ENCODE measurements around the gene DNAJC9. TPM values are rescaled to one million over a fixed set of nuclear protein-coding genes. Genes with fewer than 3 reads are reported as not detected.

The DNAJC9 gene
- polyA plus RNA-seq, 2 of the 4 experiments (the other 2 are of a cell fraction): 45.6 to 56.3 TPM

DNA sequence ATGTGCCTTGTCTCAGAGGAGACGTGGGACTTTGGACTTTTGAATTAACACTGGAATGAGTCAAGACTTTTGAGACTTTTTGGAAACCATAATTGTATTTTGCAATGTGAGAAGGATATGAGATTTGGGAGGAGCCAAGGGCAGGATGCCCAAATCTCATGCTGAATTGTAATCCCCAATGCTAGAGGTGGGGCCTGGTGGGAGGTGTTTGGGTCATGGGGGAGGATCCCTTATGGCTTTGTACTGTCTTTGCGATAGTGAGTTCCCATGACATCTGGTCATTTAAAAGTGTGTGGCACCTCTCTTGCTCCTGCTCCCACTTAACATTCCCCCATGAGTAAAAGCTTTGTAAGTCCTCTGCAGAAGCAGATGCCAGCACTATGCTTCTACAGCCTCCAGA is 39.2 kb downstream of the DNAJC9 start (continued):
- no peak for TF ChIP-seq PHF8 (IDR thresholded peaks at IDR 0.05; ENCODE audit: borderline replicate concordance, low read depth)

DNA sequence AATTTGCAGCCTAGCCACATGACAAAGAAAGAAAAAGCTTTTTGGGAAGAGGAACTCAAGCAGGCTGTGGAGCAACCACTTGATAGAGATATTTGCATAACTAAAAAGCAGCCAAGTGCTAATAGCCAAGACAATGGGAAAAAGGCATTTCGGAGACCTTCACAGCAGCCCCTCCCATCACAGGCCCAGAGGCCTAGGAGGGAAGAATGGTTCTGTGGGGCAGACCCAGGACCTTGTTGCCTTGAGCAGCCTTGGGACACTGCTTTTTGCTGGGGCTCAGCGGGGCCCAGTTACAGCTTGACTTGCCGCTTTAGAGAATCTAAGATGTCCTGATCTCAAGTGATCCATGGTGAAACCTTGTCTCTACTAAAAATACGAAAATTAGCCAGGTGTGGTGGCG is 40.7 kb downstream of the DNAJC9 start:
- Histone ChIP-seq H3K4me2 (no peak overlapping the region), H3K4me3 (no peak overlapping the region), H3K27ac (no peak overlapping the region), H3K4me1 (peaks cover 7% of the 10 kb centered on the region; the same call in 2 of the 3 replicates), H3K9me3 (peaks cover 8% of the 10 kb centered on the region; the same call in 1 of the 3 replicates)
- ChIA-PET POLR2A (no interaction called here), CTCF (interaction anchor here (1.4 to 1.8 kb wide), 3 partner anchors 11 to 38 kb away, joined by 3 to 7 read pairs (median 6); partner anchors contain the start of gene FAM149B1)
- TF ChIP-seq, protein P1, sequence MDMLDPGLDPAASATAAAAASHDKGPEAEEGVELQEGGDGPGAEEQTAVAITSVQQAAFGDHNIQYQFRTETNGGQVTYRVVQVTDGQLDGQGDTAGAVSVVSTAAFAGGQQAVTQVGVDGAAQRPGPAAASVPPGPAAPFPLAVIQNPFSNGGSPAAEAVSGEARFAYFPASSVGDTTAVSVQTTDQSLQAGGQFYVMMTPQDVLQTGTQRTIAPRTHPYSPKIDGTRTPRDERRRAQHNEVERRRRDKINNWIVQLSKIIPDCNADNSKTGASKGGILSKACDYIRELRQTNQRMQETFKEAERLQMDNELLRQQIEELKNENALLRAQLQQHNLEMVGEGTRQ (IDR thresholded peaks at IDR 0.05): no peak
- no peak for TF ChIP-seq HOXB5 (CRISPR knock-in tag; IDR thresholded peaks at IDR 0.05)
- no peak for TF ChIP-seq MAFK (IDR thresholded peaks at IDR 0.05; ENCODE audit: partially characterized antibody)
- TF ChIP-seq JUN (IDR thresholded peaks at IDR 0.05): no peak
- TF ChIP-seq ZFP36 (IDR thresholded peaks at IDR 0.05; ENCODE audit: borderline replicate concordance, partially characterized antibody): peak; percentile 42
- TF ChIP-seq, protein P2, sequence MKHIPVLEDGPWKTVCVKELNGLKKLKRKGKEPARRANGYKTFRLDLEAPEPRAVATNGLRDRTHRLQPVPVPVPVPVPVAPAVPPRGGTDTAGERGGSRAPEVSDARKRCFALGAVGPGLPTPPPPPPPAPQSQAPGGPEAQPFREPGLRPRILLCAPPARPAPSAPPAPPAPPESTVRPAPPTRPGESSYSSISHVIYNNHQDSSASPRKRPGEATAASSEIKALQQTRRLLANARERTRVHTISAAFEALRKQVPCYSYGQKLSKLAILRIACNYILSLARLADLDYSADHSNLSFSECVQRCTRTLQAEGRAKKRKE (CRISPR knock-in tag; IDR thresholded peaks at IDR 0.05; ENCODE audit: low read depth): no peak
- DNase-seq (ENCODE audit: low read depth in 1 of 2, low spot score in 1 of 2): no peak
- FAIRE-seq: no peak
- ATAC-seq: no peak
- WGBS (ENCODE audit: missing lambda C conversion rate): 93% methylated on average over 5 of the region's 5 CpGs

DNA sequence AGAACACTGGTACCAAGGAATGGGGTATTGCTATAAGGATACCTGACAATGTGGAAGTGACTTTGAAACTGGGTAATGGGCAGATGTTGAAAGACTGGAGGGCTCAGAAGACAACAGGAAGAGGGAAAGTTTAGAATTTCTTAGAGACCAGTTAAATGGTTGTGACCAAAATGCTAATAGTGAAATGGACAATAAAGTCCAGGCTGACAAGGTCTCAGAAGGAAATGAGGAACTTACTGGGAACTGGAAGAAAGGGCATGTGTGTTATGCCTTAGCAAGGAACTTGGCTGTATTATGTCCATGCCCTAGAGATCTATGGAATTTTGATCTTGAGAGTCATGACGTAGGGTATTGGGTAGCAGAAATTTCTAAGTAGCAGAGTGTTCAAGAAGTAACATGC is 41.2 kb downstream of the DNAJC9 start:
- H3K9me3 ChIP-seq: peaks cover 8% of the 10 kb centered on the region; the same call in 1 of the 3 replicates
- TF ChIP-seq RARB (CRISPR knock-in tag; IDR thresholded peaks at IDR 0.05) (no peak), RFX5 (IDR thresholded peaks at IDR 0.05) (no peak)
- WGBS (ENCODE audit: missing lambda C conversion rate): 98% methylated on average over 1 of the region's 1 CpG
- H3K27ac ChIP-seq: no peak overlapping the region
- no peak overlapping the region for H3K4me3 ChIP-seq
- peaks cover 7% of the 10 kb centered on the region; the same call in 2 of the 3 replicates for H3K4me1 ChIP-seq
- no peak for ATAC-seq
- no peak for DNase-seq (ENCODE audit: low read depth in 1 of 2, low spot score in 1 of 2)
- CTCF ChIA-PET: interaction anchor here (1.4 to 1.8 kb wide), 2 partner anchors 11 to 13 kb away, joined by 3 to 7 read pairs; no protein-coding TSS in a partner anchor
- FAIRE-seq: no peak
- no peak overlapping the region for H3K4me2 ChIP-seq
- POLR2A ChIA-PET: no interaction called here

DNA sequence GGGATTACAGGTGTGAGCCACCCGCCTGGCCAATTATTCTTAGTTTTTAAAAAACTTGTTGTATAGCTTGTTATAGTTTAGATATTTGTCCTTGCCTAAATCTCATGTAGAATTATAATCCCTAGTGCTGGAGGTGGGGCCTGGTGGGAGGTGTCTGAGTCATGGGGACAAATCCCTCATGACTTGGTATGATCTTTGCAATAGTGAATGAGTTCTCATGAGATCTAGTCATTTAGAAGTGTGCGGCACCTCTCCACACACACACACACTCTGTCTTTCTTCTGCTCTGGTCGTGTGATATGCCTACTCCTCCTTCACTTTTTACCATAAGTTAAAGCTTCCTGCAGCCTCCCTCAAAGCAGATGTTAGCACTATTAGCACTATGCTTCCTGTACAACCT is 42.0 kb downstream of the DNAJC9 start:
- DNase-seq (ENCODE audit: low read depth in 1 of 2, low spot score in 1 of 2) (no peak), ATAC-seq (no peak), FAIRE-seq (no peak)
- H3K4me3 ChIP-seq: no peak overlapping the region
- POLR2A ChIA-PET: no interaction called here
- 83% methylated on average over 3 of the region's 3 CpGs for WGBS (ENCODE audit: missing lambda C conversion rate)
- peaks cover 7% of the 10 kb centered on the region; the same call in 2 of the 3 replicates for H3K4me1 ChIP-seq
- CTCF ChIA-PET: interaction anchor here (0.5 to 0.6 kb wide), 2 partner anchors 12 to 951 kb away, joined by 3 read pairs; no protein-coding TSS in a partner anchor
- H3K4me2 ChIP-seq: no peak overlapping the region
- H3K27ac ChIP-seq: no peak overlapping the region
- H3K9me3 ChIP-seq: peaks cover 8% of the 10 kb centered on the region; the same call in 1 of the 3 replicates
- TF ChIP-seq, protein P3, sequence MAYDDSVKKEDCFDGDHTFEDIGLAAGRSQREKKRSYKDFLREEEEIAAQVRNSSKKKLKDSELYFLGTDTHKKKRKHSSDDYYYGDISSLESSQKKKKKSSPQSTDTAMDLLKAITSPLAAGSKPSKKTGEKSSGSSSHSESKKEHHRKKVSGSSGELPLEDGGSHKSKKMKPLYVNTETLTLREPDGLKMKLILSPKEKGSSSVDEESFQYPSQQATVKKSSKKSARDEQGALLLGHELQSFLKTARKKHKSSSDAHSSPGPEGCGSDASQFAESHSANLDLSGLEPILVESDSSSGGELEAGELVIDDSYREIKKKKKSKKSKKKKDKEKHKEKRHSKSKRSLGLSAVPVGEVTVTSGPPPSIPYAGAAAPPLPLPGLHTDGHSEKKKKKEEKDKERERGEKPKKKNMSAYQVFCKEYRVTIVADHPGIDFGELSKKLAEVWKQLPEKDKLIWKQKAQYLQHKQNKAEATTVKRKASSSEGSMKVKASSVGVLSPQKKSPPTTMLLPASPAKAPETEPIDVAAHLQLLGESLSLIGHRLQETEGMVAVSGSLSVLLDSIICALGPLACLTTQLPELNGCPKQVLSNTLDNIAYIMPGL (CRISPR knock-in tag; IDR thresholded peaks at IDR 0.05; ENCODE audit: borderline replicate concordance): no peak
- TF ChIP-seq MAZ (IDR thresholded peaks at IDR 0.05; ENCODE audit: borderline replicate concordance, low read depth, low read length): no peak
- TF ChIP-seq KDM5A (IDR thresholded peaks at IDR 0.05): no peak
- TF ChIP-seq NR3C1 (IDR thresholded peaks at IDR 0.05): no peak
- TF ChIP-seq SREBF2 (IDR thresholded peaks at IDR 0.05): no peak
- no peak for TF ChIP-seq ZNF302 (CRISPR knock-in tag; IDR thresholded peaks at IDR 0.05)
- no peak for TF ChIP-seq FOSL2 (IDR thresholded peaks at IDR 0.05)
- TF ChIP-seq FOSL2 (CRISPR knock-in tag; IDR thresholded peaks at IDR 0.05): no peak
- no peak for TF ChIP-seq CBX2 (IDR thresholded peaks at IDR 0.05; ENCODE audit: borderline replicate concordance, low read depth)
- no peak for TF ChIP-seq KDM1A (IDR thresholded peaks at IDR 0.05; ENCODE audit: low read depth)
- TF ChIP-seq, protein P4, sequence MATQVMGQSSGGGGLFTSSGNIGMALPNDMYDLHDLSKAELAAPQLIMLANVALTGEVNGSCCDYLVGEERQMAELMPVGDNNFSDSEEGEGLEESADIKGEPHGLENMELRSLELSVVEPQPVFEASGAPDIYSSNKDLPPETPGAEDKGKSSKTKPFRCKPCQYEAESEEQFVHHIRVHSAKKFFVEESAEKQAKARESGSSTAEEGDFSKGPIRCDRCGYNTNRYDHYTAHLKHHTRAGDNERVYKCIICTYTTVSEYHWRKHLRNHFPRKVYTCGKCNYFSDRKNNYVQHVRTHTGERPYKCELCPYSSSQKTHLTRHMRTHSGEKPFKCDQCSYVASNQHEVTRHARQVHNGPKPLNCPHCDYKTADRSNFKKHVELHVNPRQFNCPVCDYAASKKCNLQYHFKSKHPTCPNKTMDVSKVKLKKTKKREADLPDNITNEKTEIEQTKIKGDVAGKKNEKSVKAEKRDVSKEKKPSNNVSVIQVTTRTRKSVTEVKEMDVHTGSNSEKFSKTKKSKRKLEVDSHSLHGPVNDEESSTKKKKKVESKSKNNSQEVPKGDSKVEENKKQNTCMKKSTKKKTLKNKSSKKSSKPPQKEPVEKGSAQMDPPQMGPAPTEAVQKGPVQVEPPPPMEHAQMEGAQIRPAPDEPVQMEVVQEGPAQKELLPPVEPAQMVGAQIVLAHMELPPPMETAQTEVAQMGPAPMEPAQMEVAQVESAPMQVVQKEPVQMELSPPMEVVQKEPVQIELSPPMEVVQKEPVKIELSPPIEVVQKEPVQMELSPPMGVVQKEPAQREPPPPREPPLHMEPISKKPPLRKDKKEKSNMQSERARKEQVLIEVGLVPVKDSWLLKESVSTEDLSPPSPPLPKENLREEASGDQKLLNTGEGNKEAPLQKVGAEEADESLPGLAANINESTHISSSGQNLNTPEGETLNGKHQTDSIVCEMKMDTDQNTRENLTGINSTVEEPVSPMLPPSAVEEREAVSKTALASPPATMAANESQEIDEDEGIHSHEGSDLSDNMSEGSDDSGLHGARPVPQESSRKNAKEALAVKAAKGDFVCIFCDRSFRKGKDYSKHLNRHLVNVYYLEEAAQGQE (IDR thresholded peaks at IDR 0.05): no peak
- TF ChIP-seq, protein P2 (CRISPR knock-in tag; IDR thresholded peaks at IDR 0.05; ENCODE audit: low read depth): no peak
- no peak for TF ChIP-seq EP300 (IDR thresholded peaks at IDR 0.05)
- TF ChIP-seq HOXA7 (CRISPR knock-in tag; IDR thresholded peaks at IDR 0.05): no peak
- TF ChIP-seq, protein P5, sequence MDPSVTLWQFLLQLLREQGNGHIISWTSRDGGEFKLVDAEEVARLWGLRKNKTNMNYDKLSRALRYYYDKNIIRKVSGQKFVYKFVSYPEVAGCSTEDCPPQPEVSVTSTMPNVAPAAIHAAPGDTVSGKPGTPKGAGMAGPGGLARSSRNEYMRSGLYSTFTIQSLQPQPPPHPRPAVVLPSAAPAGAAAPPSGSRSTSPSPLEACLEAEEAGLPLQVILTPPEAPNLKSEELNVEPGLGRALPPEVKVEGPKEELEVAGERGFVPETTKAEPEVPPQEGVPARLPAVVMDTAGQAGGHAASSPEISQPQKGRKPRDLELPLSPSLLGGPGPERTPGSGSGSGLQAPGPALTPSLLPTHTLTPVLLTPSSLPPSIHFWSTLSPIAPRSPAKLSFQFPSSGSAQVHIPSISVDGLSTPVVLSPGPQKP (IDR thresholded peaks at IDR 0.05; ENCODE audit: low read depth, low read length): no peak

Measured in A549 (cell line).